ENCODE data around the gene TBC1D5. TPM values are rescaled to one million over a fixed set of nuclear protein-coding genes. Genes with fewer than 3 reads are reported as not detected.
"Not testable (repeated sequence)": the region's sequence is repeated elsewhere in the genome, so short reads cannot be mapped to it uniquely, and the experiment has no call there.

The TBC1D5 gene
- total RNA-seq, 1 experiment from 2014 or later: 38.3 TPM

DNA sequence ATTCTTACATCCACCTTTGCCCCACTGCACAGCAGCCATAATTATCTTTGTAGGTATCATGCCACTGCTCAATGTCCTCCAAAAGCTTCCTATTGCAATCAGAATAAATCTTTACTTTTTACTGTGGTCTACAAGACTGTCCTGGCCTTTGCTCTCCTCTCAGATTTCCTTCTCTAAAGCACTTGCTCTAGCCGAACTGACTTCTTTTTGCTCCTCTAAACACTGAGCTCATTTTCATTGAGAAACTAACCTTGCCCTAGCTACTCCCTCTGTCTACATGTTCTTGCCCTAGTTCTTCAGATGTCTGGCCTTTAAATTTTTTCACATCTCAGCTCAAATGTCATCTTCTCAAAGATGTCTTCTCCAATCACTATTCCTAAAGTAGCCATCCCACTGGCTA lies 342.8 kb downstream of the TBC1D5 start:
- intact Hi-C loops (cut with micrococcal nuclease; ENCODE audit: unreplicated experiment): no loop called here
- H3K36me3 Mint-ChIP-seq (ENCODE audit: insufficient read depth, unreplicated experiment): no peaks in the 10 kb centered on the region
- no peak overlapping the region for H3K4me3 Mint-ChIP-seq (ENCODE audit: low read depth, unreplicated experiment)
- H3K27ac Mint-ChIP-seq (ENCODE audit: unreplicated experiment): no peak overlapping the region
- no peaks in the 10 kb centered on the region for H3K9me3 Mint-ChIP-seq (ENCODE audit: low read depth, unreplicated experiment)
- TF ChIP-seq, protein P1, sequence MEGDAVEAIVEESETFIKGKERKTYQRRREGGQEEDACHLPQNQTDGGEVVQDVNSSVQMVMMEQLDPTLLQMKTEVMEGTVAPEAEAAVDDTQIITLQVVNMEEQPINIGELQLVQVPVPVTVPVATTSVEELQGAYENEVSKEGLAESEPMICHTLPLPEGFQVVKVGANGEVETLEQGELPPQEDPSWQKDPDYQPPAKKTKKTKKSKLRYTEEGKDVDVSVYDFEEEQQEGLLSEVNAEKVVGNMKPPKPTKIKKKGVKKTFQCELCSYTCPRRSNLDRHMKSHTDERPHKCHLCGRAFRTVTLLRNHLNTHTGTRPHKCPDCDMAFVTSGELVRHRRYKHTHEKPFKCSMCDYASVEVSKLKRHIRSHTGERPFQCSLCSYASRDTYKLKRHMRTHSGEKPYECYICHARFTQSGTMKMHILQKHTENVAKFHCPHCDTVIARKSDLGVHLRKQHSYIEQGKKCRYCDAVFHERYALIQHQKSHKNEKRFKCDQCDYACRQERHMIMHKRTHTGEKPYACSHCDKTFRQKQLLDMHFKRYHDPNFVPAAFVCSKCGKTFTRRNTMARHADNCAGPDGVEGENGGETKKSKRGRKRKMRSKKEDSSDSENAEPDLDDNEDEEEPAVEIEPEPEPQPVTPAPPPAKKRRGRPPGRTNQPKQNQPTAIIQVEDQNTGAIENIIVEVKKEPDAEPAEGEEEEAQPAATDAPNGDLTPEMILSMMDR (IDR thresholded peaks at IDR 0.05; ENCODE audit: unreplicated experiment): no peak
- DNase-seq: no peak
- BruUV-seq (replicated peaks): no TSS peak
- H3K4me1 Mint-ChIP-seq (ENCODE audit: low read depth, unreplicated experiment): no peaks in the 10 kb centered on the region
- CTCF ChIA-PET: no interaction called here
- no peaks in the 10 kb centered on the region for H3K27me3 Mint-ChIP-seq (ENCODE audit: unreplicated experiment)

- Mint-ChIP-seq H3K9me3 (ENCODE audit: low read depth, unreplicated experiment) (no peaks in the 10 kb centered on the region), H3K27me3 (ENCODE audit: unreplicated experiment) (no peaks in the 10 kb centered on the region), H3K27ac (ENCODE audit: unreplicated experiment) (no peak overlapping the region), H3K36me3 (ENCODE audit: insufficient read depth, unreplicated experiment) (no peaks in the 10 kb centered on the region), H3K4me3 (ENCODE audit: low read depth, unreplicated experiment) (no peak overlapping the region), H3K4me1 (ENCODE audit: low read depth, unreplicated experiment) (no peaks in the 10 kb centered on the region)
- no peak for DNase-seq
- TF ChIP-seq, protein P1 (IDR thresholded peaks at IDR 0.05; ENCODE audit: unreplicated experiment): no peak
- intact Hi-C loops (cut with micrococcal nuclease; ENCODE audit: unreplicated experiment): no loop called here
- CTCF ChIA-PET: no interaction called here
- BruUV-seq (replicated peaks): no TSS peak
Measured at GRCh38 chr3:17398959-17399551, 343.4 kb downstream of the TBC1D5 start.

DNA sequence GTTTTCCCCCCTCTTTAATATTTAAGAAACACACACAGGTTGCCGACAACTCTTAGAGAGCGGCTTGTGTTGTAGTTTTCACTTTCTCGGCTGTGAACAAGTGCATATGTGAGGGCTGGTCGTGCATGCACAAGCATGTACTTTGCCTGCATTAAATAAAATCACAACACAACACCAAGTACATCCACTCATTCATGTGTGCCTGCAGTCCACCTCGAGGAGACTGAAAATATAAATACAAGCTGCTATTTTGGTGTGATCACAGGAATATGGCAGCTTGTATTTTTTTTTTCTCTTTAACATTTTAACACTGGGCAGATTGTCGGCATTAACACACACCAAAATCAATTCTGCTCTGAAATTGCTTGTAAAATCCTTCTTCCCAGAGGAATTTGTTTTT lies 346.4 kb downstream of the TBC1D5 start:
- DNase-seq: no peak
- no peaks in the 10 kb centered on the region for H3K9me3 Mint-ChIP-seq (ENCODE audit: low read depth, unreplicated experiment)
- BruUV-seq (replicated peaks): no TSS peak
- no peak overlapping the region for H3K27ac Mint-ChIP-seq (ENCODE audit: unreplicated experiment)
- CTCF ChIA-PET: no interaction called here
- TF ChIP-seq, protein P1 (IDR thresholded peaks at IDR 0.05; ENCODE audit: unreplicated experiment): no peak
- H3K27me3 Mint-ChIP-seq (ENCODE audit: unreplicated experiment): no peaks in the 10 kb centered on the region
- H3K4me3 Mint-ChIP-seq (ENCODE audit: low read depth, unreplicated experiment): no peak overlapping the region
- H3K4me1 Mint-ChIP-seq (ENCODE audit: low read depth, unreplicated experiment): no peaks in the 10 kb centered on the region
- intact Hi-C loops (cut with micrococcal nuclease; ENCODE audit: unreplicated experiment): no loop called here
- no peaks in the 10 kb centered on the region for H3K36me3 Mint-ChIP-seq (ENCODE audit: insufficient read depth, unreplicated experiment)

DNA sequence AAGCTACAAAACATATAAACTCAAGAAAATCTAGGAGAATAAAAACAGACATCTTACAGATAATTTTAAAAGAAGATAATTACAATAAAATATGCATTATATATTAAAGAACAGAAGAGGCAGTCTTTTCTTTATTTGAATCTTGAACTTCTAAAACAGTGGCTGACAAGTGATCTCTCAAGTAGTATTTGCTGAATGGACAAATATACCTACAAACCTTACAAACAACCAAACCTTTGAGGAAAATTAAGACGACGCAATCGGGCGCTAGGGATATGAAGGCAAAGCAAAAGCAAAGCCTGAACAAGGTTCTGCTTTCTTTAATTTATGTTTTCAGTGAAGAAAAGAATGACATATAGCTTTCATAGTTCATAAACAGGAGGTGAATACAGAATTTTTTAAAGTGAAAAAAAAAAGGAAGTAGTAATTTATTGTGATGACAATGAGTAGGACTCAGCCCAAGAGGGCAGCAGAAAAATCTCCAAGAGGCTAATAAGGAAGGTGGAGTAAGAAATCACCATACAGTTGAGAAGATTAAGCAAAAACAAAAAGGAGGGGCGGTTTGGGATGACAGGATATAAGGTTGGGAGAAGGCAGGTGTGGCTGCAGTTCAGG lies 347.8 kb downstream of the TBC1D5 start:
- Mint-ChIP-seq H3K27me3 (ENCODE audit: unreplicated experiment) (no peaks in the 10 kb centered on the region), H3K9me3 (ENCODE audit: low read depth, unreplicated experiment) (no peaks in the 10 kb centered on the region), H3K36me3 (ENCODE audit: insufficient read depth, unreplicated experiment) (no peaks in the 10 kb centered on the region), H3K4me1 (ENCODE audit: low read depth, unreplicated experiment) (no peaks in the 10 kb centered on the region), H3K4me3 (ENCODE audit: low read depth, unreplicated experiment) (no peak overlapping the region), H3K27ac (ENCODE audit: unreplicated experiment) (no peak overlapping the region)
- intact Hi-C loops (cut with micrococcal nuclease; ENCODE audit: unreplicated experiment): no loop called here
- BruUV-seq (replicated peaks): no TSS peak
- TF ChIP-seq, protein P1 (IDR thresholded peaks at IDR 0.05; ENCODE audit: unreplicated experiment): no peak
- no peak for DNase-seq
- CTCF ChIA-PET: no interaction called here

DNA sequence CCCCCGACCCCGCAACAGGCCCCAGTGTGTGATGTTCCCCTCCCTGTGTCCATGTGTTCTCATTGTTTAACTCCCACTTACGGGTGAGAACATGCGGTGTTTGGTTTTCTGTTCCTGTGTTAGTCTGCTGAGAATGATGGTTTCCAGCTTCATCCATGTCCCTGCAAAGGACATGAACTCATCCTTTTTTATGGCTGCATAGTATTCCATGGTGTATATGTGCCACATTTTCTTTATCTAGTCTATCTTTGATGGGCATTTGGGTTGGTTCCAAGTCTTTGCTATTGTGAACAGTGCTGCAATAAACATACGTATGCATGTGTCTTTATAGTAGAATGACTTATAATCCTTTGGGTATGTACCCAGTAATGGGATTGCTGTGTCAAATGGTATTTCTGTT lies 349.9 kb downstream of the TBC1D5 start:
- H3K36me3 Mint-ChIP-seq (ENCODE audit: insufficient read depth, unreplicated experiment); H3K4me1 Mint-ChIP-seq (ENCODE audit: low read depth, unreplicated experiment); DNase-seq; CTCF ChIA-PET; H3K4me3 Mint-ChIP-seq (ENCODE audit: low read depth, unreplicated experiment); BruUV-seq (replicated peaks); H3K9me3 Mint-ChIP-seq (ENCODE audit: low read depth, unreplicated experiment); intact Hi-C loops (cut with micrococcal nuclease; ENCODE audit: unreplicated experiment); H3K27me3 Mint-ChIP-seq (ENCODE audit: unreplicated experiment); H3K27ac Mint-ChIP-seq (ENCODE audit: unreplicated experiment): not testable (repeated sequence)

All from Calu3 (cell line).